ENCODE data around the gene AMIGO1. TPM values are rescaled to one million over a fixed set of nuclear protein-coding genes. Genes with fewer than 3 reads are reported as not detected.
"Not testable (repeated sequence)": the region's sequence is repeated elsewhere in the genome, so short reads cannot be mapped to it uniquely, and the experiment has no call there.

AMIGO1 gene
- total and polyA plus RNA-seq, 7 donors, result 0.60 to 12.1 (median 6.4) TPM

- 65 to 69% methylated on average over 6 of the region's 6 CpGs for WGBS, 2 donors
- Histone ChIP-seq H3K27ac (no peak overlapping the region), H3K4me1 (peaks cover 0 to 3% (median 1%) of the 10 kb centered on the region in 4 donors), H3K4me3 (no peak overlapping the region), H3K36me3 (peaks cover 0 to 30% (median 0%) of the 10 kb centered on the region in 4 donors), H3K27me3 (no peaks in the 10 kb centered on the region), H3K9me3 (no peaks in the 10 kb centered on the region)
- DNase-seq, result no peak
- intact Hi-C loops (cut with DNase I), result no loop called here
- TF ChIP-seq CTCF (IDR thresholded peaks at IDR 0.05) (no peak), POLR2AphosphoS5 (IDR thresholded peaks at IDR 0.05) (no peak), EP300 (IDR thresholded peaks at IDR 0.05) (no peak), POLR2A (IDR thresholded peaks at IDR 0.05) (no peak)
Observed at GRCh38 chr1:109477821-109478220, 31.7 kb downstream of the AMIGO1 start.

DNA sequence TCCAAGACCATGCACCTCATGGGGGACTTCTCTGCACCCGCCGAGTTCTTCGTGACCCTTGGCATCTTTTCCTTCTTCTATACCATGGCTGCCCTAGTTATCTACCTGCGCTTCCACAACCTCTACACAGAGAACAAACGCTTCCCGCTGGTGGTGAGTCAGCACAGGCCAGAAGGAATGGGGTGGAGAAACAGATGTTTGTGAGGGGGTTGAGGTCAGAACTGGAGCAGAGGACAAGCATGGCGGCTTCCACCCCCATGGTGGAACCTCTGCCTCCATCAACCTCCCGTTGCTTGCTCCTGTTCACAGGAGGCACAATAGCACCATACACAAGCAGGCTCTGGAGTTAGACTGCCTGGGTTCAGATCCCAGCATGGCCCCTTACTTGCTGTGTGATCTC, 32.7 kb downstream of the AMIGO1 start:
- H3K27me3 ChIP-seq, result no peaks in the 10 kb centered on the region
- DNase-seq, result no peak
- intact Hi-C loops (cut with DNase I), result no loop called here
- H3K4me3 ChIP-seq, result no peak overlapping the region
- H3K9me3 ChIP-seq, result no peaks in the 10 kb centered on the region
- H3K27ac ChIP-seq, result no peak overlapping the region
- H3K4me1 ChIP-seq, result no peaks in the 10 kb centered on the region
- 90 to 91% methylated on average over 8 of the region's 8 CpGs for WGBS, 2 donors
- H3K36me3 ChIP-seq, result peaks cover 0 to 30% (median 0%) of the 10 kb centered on the region in 4 donors
- TF ChIP-seq POLR2AphosphoS5 (IDR thresholded peaks at IDR 0.05) (no peak), CTCF (IDR thresholded peaks at IDR 0.05) (no peak), EP300 (IDR thresholded peaks at IDR 0.05) (no peak), POLR2A (IDR thresholded peaks at IDR 0.05) (no peak)

GRCh38 chr1:109475261-109475660, 34.3 kb downstream of the AMIGO1 start:
- 86% methylated on average over 9 of the region's 9 CpGs for WGBS, 2 donors
- intact Hi-C loops (cut with DNase I), result no loop called here

DNA sequence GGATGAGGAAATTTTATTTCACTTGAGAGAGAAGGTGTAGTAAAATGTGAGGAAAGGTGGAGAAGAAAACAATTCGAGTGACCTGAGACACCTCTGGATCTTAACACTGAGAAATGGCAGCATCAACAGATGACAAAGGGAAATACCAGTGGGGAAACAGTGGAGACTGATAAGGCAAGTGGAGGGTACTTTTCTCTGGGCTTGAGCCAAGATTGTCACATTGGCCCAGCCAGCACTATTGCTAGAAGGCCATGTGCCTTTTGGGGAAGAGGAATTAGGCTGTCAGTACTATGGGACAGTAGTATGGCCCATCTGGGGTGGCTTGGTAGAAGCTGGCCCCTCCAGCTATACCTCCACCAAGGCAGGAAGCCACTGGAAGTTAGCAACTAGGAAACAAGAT, 34.8 kb downstream of the AMIGO1 start:
- Histone ChIP-seq H3K4me1 (no peaks in the 10 kb centered on the region), H3K4me3 (no peak overlapping the region), H3K9me3 (no peaks in the 10 kb centered on the region), H3K36me3 (peaks cover 0 to 23% (median 0%) of the 10 kb centered on the region in 4 donors), H3K27me3 (no peaks in the 10 kb centered on the region), H3K27ac (no peak overlapping the region)
- whole genome bisulfite sequencing, 2 donors, result 80 to 84% methylated on average over 1 of the region's 1 CpG
- DNase-seq, result no peak
- TF ChIP-seq EP300 (IDR thresholded peaks at IDR 0.05) (no peak), POLR2A (IDR thresholded peaks at IDR 0.05) (no peak), POLR2AphosphoS5 (IDR thresholded peaks at IDR 0.05) (no peak), CTCF (IDR thresholded peaks at IDR 0.05) (no peak)
- intact Hi-C loops (cut with DNase I), result no loop called here

More at GRCh38 chr1:109475261-109475660, 34.3 kb downstream of the AMIGO1 start:
- Histone ChIP-seq H3K4me1 (no peaks in the 10 kb centered on the region), H3K36me3 (peaks cover 0 to 29% (median 0%) of the 10 kb centered on the region in 4 donors), H3K4me3 (no peak overlapping the region), H3K9me3 (no peaks in the 10 kb centered on the region), H3K27ac (no peak overlapping the region), H3K27me3 (no peaks in the 10 kb centered on the region)
- no peak for DNase-seq
- TF ChIP-seq POLR2A (IDR thresholded peaks at IDR 0.05) (no peak), CTCF (IDR thresholded peaks at IDR 0.05) (no peak), EP300 (IDR thresholded peaks at IDR 0.05) (no peak), POLR2AphosphoS5 (IDR thresholded peaks at IDR 0.05) (no peak)

DNA sequence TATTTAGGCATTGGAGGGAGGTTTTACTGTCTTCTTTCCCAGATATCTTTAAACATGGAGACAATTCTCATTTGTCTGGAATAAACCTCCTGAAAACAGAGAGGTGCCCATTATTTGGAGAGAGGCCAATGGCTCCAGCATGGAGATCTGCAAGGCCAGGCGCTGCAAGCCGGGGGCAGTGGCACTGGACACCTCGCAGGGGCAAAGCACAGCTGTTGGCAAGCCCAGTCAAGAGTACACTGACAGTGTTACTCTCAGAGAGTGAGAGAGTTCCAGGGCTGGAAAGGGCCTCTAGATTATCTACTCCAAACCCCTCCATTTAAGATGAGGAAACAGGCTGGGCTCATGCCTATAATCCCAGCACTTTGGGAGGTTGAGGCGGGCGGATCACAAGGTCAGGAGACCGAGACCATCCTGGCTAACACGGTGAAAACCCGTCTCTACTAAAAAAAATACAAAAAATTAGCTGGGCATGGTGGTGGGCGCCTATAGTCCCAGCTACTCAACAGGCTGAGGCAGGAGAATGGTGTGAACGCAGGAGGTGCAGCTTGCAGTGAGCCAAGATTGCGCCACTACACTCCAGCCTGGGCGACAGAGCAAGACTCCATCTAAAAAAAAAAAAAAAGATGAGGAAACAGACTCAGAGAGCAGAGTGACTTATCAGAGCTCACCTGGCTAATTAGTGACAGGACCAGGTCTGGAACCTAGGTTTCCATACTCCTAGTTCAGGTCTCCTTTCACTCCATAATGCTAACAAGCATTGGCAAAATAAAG, 36.1 kb downstream of the AMIGO1 start:
- DNase-seq; H3K27me3 ChIP-seq; H3K9me3 ChIP-seq; intact Hi-C loops (cut with DNase I); H3K4me1 ChIP-seq; H3K27ac ChIP-seq; H3K4me3 ChIP-seq: not testable (repeated sequence)
- H3K36me3 ChIP-seq, result peaks cover 0 to 20% (median 0%) of the 10 kb centered on the region in 4 donors
- WGBS, 2 donors, result 82 to 90% methylated on average over 12 of the region's 12 CpGs

Measured in sigmoid colon (tissue), 7 donors.